K562 (cell line): ENCODE results near the gene NKD1. TPM values are rescaled to one million over a fixed set of nuclear protein-coding genes. Genes with fewer than 3 reads are reported as not detected.

Experiments
- MEF2A ChIP-seq: IDR thresholded peaks from 2 replicates; pipeline ENCODE4 v1.6.1; 2011; ENCODE audit warnings: low read depth, mild to moderate bottlenecking, low read length, moderate library complexity; ENCODE audit not compliant: control insufficient read depth
- PHF8 ChIP-seq: fragments of 200-600 bp; sonication (generic); IDR thresholded peaks from 2 replicates; pipeline ENCODE4 v1.6.1; 2012; ENCODE audit warnings: mixed run types, mild to moderate bottlenecking, inconsistent platforms, low read length, moderate library complexity, borderline replicate concordance
- ZNF232 ChIP-seq: sonication (generic); formaldehyde crosslinking; IDR thresholded peaks from 2 replicates; pipeline ENCODE4 v1.8.0; 2022; ENCODE audit warnings: mild to moderate bottlenecking, missing genetic modification reagents
- polyA plus RNA-seq, 8 experiments: library from polyadenylated mRNA; depleted of rRNA in 4 of 8; stranded (reverse) in 5 of 8; unstranded in 3 of 8; fragments of >200 nt; fragmentation: Nextera tagmentation in 2 of 8; fragmentation: Illumina TruSeq in 1 of 8; extraction: Ambion mirVana in 2 of 8; extraction: Trizol in 1 of 8; gene quantifications; 2 replicates each; pipeline versions ENCODE4 v1.2.1 to v1.2.3, GENCODE V29; 2011 to 2014; ENCODE audit warnings: inconsistent platforms in 1 of 8, missing spikeins in 1 of 8
- total RNA-seq, 7 experiments: library from RNA; depleted of rRNA in 6 of 7; stranded (reverse); fragments of >200 nt in 6 of 7; fragmentation: Illumina TruSeq in 2 of 7; extraction: Trizol in 2 of 7; gene quantifications; 2 replicates each; pipeline versions ENCODE4 v1.2.1 to v1.2.3, GENCODE V29; 2011 to 2021; ENCODE audit warnings: low replicate concordance in 1 of 7
- TF ChIP-seq, protein P1 (sequence below): fragments of 450-650 bp; IDR thresholded peaks from 2 replicates; pipeline ENCODE4 v1.6.1; 2016; ENCODE audit warnings: mild to moderate bottlenecking, moderate library complexity
- TF ChIP-seq, protein P2 (sequence below): fragments of 450-650 bp; IDR thresholded peaks from 2 replicates; pipeline ENCODE4 v1.7.0; 2016; ENCODE audit warnings: borderline replicate concordance

Gene NKD1
- total and polyA plus RNA-seq, 9 of the 15 experiments (the other 6 are each of a cell fraction or from before 2014, with no cell fraction given): under 0.01 to 0.24 (median 0.04) TPM; not detected in 2

- TF ChIP-seq, protein P1, sequence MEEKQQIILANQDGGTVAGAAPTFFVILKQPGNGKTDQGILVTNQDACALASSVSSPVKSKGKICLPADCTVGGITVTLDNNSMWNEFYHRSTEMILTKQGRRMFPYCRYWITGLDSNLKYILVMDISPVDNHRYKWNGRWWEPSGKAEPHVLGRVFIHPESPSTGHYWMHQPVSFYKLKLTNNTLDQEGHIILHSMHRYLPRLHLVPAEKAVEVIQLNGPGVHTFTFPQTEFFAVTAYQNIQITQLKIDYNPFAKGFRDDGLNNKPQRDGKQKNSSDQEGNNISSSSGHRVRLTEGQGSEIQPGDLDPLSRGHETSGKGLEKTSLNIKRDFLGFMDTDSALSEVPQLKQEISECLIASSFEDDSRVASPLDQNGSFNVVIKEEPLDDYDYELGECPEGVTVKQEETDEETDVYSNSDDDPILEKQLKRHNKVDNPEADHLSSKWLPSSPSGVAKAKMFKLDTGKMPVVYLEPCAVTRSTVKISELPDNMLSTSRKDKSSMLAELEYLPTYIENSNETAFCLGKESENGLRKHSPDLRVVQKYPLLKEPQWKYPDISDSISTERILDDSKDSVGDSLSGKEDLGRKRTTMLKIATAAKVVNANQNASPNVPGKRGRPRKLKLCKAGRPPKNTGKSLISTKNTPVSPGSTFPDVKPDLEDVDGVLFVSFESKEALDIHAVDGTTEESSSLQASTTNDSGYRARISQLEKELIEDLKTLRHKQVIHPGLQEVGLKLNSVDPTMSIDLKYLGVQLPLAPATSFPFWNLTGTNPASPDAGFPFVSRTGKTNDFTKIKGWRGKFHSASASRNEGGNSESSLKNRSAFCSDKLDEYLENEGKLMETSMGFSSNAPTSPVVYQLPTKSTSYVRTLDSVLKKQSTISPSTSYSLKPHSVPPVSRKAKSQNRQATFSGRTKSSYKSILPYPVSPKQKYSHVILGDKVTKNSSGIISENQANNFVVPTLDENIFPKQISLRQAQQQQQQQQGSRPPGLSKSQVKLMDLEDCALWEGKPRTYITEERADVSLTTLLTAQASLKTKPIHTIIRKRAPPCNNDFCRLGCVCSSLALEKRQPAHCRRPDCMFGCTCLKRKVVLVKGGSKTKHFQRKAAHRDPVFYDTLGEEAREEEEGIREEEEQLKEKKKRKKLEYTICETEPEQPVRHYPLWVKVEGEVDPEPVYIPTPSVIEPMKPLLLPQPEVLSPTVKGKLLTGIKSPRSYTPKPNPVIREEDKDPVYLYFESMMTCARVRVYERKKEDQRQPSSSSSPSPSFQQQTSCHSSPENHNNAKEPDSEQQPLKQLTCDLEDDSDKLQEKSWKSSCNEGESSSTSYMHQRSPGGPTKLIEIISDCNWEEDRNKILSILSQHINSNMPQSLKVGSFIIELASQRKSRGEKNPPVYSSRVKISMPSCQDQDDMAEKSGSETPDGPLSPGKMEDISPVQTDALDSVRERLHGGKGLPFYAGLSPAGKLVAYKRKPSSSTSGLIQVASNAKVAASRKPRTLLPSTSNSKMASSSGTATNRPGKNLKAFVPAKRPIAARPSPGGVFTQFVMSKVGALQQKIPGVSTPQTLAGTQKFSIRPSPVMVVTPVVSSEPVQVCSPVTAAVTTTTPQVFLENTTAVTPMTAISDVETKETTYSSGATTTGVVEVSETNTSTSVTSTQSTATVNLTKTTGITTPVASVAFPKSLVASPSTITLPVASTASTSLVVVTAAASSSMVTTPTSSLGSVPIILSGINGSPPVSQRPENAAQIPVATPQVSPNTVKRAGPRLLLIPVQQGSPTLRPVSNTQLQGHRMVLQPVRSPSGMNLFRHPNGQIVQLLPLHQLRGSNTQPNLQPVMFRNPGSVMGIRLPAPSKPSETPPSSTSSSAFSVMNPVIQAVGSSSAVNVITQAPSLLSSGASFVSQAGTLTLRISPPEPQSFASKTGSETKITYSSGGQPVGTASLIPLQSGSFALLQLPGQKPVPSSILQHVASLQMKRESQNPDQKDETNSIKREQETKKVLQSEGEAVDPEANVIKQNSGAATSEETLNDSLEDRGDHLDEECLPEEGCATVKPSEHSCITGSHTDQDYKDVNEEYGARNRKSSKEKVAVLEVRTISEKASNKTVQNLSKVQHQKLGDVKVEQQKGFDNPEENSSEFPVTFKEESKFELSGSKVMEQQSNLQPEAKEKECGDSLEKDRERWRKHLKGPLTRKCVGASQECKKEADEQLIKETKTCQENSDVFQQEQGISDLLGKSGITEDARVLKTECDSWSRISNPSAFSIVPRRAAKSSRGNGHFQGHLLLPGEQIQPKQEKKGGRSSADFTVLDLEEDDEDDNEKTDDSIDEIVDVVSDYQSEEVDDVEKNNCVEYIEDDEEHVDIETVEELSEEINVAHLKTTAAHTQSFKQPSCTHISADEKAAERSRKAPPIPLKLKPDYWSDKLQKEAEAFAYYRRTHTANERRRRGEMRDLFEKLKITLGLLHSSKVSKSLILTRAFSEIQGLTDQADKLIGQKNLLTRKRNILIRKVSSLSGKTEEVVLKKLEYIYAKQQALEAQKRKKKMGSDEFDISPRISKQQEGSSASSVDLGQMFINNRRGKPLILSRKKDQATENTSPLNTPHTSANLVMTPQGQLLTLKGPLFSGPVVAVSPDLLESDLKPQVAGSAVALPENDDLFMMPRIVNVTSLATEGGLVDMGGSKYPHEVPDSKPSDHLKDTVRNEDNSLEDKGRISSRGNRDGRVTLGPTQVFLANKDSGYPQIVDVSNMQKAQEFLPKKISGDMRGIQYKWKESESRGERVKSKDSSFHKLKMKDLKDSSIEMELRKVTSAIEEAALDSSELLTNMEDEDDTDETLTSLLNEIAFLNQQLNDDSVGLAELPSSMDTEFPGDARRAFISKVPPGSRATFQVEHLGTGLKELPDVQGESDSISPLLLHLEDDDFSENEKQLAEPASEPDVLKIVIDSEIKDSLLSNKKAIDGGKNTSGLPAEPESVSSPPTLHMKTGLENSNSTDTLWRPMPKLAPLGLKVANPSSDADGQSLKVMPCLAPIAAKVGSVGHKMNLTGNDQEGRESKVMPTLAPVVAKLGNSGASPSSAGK: no peak
- TF ChIP-seq ZNF232 (CRISPR knock-in tag) (no peak), PHF8 (no peak), MEF2A (no peak)
- TF ChIP-seq, protein P2, sequence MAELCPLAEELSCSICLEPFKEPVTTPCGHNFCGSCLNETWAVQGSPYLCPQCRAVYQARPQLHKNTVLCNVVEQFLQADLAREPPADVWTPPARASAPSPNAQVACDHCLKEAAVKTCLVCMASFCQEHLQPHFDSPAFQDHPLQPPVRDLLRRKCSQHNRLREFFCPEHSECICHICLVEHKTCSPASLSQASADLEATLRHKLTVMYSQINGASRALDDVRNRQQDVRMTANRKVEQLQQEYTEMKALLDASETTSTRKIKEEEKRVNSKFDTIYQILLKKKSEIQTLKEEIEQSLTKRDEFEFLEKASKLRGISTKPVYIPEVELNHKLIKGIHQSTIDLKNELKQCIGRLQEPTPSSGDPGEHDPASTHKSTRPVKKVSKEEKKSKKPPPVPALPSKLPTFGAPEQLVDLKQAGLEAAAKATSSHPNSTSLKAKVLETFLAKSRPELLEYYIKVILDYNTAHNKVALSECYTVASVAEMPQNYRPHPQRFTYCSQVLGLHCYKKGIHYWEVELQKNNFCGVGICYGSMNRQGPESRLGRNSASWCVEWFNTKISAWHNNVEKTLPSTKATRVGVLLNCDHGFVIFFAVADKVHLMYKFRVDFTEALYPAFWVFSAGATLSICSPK: no peak
Measured at GRCh38 chr16:50614955-50615724, 66.9 kb downstream of the NKD1 start (continued).
